Omental fat pad (tissue), 4 donors: Measurements from ENCODE around the gene HIP1R. TPM values are rescaled to one million over a fixed set of nuclear protein-coding genes. Genes with fewer than 3 reads are reported as not detected.

ENCODE experiments used
- ATAC-seq: fragments of 150-250 bp; one replicate; pipeline ENCODE4 v1.9.1; 2016; ENCODE audit warnings: mild to moderate bottlenecking, moderate library complexity; ENCODE audit not compliant: low FRiP score
- DNase-seq: peaks from one replicate; pipeline ENCODE4 v3.0.0-alpha.2; 2019; ENCODE audit warnings: low spot score
- CTCF ChIP-seq, 3 donors: fragments of 450-650 bp; IDR thresholded peaks; one replicate each; pipeline ENCODE4 v1.5.1; 2016 to 2017; ENCODE audit warnings: antibody characterized with exemption in 3 of 3, mild to moderate bottlenecking in 3 of 3, moderate library complexity in 2 of 3
- total RNA-seq, 4 donors: library from RNA; depleted of rRNA; stranded (reverse); fragments of >200 nt; gene quantifications; one replicate each; pipeline ENCODE4 v1.1.0, GENCODE V29; 2016

Gene HIP1R
- total RNA-seq, 4 donors from 2014 or later = 11.4 to 65.6 (median 22.2) TPM

DNA sequence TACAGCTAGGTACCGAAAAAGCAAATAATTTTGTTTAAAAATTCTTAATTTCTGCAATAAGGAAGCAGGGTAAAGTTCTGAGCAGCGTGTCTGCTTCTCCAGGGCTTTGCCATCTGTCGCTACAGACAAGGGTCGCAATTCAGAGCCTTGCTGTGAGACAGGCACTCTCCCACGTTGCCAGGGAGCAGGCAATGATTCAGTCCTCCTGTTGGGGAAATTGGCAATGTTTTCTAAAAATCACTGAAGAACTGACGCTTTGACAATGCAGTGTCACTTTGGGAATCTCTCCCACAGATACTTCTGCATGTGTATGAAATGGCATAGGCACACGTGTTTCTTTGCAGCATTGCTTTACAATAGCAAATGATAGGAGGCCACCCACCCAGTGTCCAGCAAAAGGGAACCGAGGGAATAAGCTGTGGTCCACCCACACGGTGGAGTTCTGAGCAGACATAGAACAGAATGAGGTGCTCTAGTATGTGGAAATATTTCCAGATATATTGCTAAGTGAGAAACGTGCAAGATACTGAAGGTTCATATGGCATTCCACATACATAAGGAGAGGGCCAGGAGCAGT lies 16.0 kb upstream of the HIP1R start:
- ATAC-seq (no peak), DNase-seq (no peak)
- no peak for TF ChIP-seq CTCF (IDR thresholded peaks at IDR 0.05)

DNA sequence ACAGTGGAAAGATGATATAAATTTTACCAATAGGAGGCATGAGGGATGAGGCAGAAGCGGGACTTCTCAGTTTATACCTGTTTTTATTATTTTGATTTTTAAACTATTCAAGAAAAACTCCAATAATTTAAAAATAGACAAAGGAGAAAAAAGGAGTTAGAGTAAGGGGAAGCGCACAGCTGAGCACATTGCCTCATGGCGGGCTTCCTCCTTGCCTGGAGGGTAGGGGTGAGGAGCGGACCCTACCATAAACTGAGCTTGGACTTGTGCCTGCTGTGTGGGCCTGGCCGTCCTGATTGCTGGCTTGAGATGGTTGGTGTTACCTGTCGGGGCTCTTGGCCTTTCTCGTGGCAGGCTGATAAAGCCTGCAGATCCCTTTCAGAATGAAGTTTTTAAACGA lies 15.1 kb upstream of the HIP1R start:
- TF ChIP-seq CTCF (IDR thresholded peaks at IDR 0.05) = no peak
- no peak for ATAC-seq
- no peak for DNase-seq

- no peak for TF ChIP-seq CTCF (IDR thresholded peaks at IDR 0.05)
- ATAC-seq = no peak
Measured at GRCh38 chr12:122820838-122821271, 14.4 kb upstream of the HIP1R start.

DNA sequence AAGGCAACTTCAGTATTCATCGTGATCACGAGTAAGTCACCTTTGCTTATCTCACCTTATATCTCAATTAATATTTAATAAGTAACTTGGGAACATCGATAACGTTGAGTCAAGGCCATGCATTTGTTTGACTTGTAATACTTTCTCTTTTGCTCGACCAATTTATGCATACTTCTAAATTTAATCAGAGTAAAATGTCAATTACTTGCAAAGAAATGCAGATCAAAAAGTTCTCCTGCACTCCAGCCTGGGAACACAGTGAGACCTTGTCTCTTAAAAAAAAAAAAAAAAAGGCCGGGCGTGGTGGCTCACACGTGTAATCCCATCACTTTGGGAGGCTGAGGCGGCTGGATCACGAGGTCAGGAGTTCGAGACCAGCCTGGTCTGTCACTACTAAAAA lies 11.8 kb upstream of the HIP1R start:
- TF ChIP-seq CTCF (IDR thresholded peaks at IDR 0.05) = no peak
- DNase-seq (no peak), ATAC-seq (no peak)

More at GRCh38 chr12:122820838-122821271, 14.4 kb upstream of the HIP1R start:
- DNase-seq = no peak

- TF ChIP-seq CTCF (IDR thresholded peaks at IDR 0.05) = no peak
- no peak for ATAC-seq
- DNase-seq = no peak
Measured at GRCh38 chr12:122825773-122826724, 9.2 kb upstream of the HIP1R start.

DNA sequence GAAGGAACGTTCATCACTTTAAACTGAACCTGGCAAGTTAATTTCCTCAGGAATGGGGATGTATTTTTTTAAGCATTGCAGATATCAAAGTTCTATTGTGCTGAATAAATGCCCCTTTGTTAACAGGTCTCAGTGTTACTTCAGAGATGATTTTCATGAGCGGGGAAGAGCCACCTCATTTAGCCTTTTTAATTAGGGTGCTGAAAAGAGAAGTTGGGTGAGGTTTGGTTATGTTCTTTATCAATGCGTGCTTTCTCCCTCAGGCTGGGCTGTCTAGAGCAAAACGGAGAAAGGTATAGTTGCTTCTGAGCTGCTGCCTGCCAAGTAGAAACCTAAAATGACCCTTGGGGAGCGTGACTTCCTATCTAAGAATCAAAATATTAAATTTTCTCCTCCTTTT lies 8.0 kb upstream of the HIP1R start:
- no peak for TF ChIP-seq CTCF (IDR thresholded peaks at IDR 0.05)

More for the DNA sequence above, 8.0 kb upstream of the HIP1R start:
- ATAC-seq (no peak), DNase-seq (no peak)
